ENCODE measurements around the gene CRB2. TPM values are rescaled to one million over a fixed set of nuclear protein-coding genes. Genes with fewer than 3 reads are reported as not detected.

The CRB2 gene
- total and polyA plus RNA-seq, 2 donors (not counting 1 experiment from before 2014, with no cell fraction given) = 1.4 to 2.4 TPM

- Histone ChIP-seq H3K27me3 (replicated peaks in 1 of 4; ENCODE audit: control extremely low read depth in 1 of 4, control insufficient read depth in 3 of 4, insufficient read depth in 4 of 4, low read length in 3 of 4) (no peaks in the 10 kb centered on the region), H3K4me2 (replicated peaks; ENCODE audit: low read depth, low read length, poor library complexity, severe bottlenecking) (no peak overlapping the region), H4K20me1 (ENCODE audit: control insufficient read depth, insufficient read depth, low read length, poor library complexity, severe bottlenecking) (no peaks in the 10 kb centered on the region), H3K79me2 (ENCODE audit: control insufficient read depth, insufficient read depth, low read length) (no peaks in the 10 kb centered on the region), H3K27ac (ENCODE audit: low read length in 2 of 2) (no peak overlapping the region), H2AFZ (ENCODE audit: insufficient read depth, low read depth, low read length, poor library complexity, severe bottlenecking) (no peak overlapping the region), H3K4me3 (ENCODE audit: control extremely low read depth in 1 of 5, extremely low read depth in 1 of 5, insufficient read depth in 1 of 5, low read depth in 2 of 5, low read length in 4 of 5) (no peak overlapping the region), H3K4me1 (ENCODE audit: control insufficient read depth in 2 of 2, insufficient read depth in 2 of 2, low read length in 2 of 2) (no peaks in the 10 kb centered on the region), H3K36me3 (replicated peaks in 1 of 2; ENCODE audit: control extremely low read depth in 1 of 2, control insufficient read depth in 1 of 2, extremely low read depth in 1 of 2, insufficient read depth in 2 of 2, low read length in 1 of 2) (peaks cover 0 to 12% of the 10 kb centered on the region in 2 experiments), H3K9me3 (ENCODE audit: control extremely low read depth in 1 of 3, control insufficient read depth in 2 of 3, insufficient read depth in 1 of 3, low read length in 2 of 3) (no peaks in the 10 kb centered on the region), H3K9ac (ENCODE audit: low read length) (no peak overlapping the region)
- CTCF ChIA-PET = no interaction called here
- 100% methylated on average over 4 of the region's 5 CpGs for WGBS (ENCODE audit: insufficient coverage)
- Mint-ChIP-seq H3K4me1 (no peaks in the 10 kb centered on the region), H3K27ac (no peak overlapping the region), H3K9me3 (ENCODE audit: insufficient read depth) (no peaks in the 10 kb centered on the region), H3K27me3 (no peaks in the 10 kb centered on the region), H3K4me3 (no peak overlapping the region)
- ATAC-seq (ENCODE audit: low read depth) (no peak), DNase-seq (no peak)
- intact Hi-C loops (cut with micrococcal nuclease) = no loop called here
- POLR2A ChIA-PET = no interaction called here
- no peak for TF ChIP-seq EZH2 (IDR thresholded peaks at IDR 0.05; ENCODE audit: borderline replicate concordance, insufficient read depth, low read depth, low read length, poor library complexity, severe bottlenecking)
- TF ChIP-seq, protein P1, sequence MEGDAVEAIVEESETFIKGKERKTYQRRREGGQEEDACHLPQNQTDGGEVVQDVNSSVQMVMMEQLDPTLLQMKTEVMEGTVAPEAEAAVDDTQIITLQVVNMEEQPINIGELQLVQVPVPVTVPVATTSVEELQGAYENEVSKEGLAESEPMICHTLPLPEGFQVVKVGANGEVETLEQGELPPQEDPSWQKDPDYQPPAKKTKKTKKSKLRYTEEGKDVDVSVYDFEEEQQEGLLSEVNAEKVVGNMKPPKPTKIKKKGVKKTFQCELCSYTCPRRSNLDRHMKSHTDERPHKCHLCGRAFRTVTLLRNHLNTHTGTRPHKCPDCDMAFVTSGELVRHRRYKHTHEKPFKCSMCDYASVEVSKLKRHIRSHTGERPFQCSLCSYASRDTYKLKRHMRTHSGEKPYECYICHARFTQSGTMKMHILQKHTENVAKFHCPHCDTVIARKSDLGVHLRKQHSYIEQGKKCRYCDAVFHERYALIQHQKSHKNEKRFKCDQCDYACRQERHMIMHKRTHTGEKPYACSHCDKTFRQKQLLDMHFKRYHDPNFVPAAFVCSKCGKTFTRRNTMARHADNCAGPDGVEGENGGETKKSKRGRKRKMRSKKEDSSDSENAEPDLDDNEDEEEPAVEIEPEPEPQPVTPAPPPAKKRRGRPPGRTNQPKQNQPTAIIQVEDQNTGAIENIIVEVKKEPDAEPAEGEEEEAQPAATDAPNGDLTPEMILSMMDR (IDR thresholded peaks at IDR 0.05) = no peak
These were observed 62.0 kb downstream of the CRB2 start for GRCh38 chr9:123418052-123418430.

GRCh38 chr9:123418506-123418905 is 62.5 kb downstream of the CRB2 start:
- H3K4me3 ChIP-seq (ENCODE audit: control extremely low read depth in 1 of 5, extremely low read depth in 1 of 5, insufficient read depth in 1 of 5, low read depth in 2 of 5, low read length in 4 of 5) = no peak overlapping the region
- Mint-ChIP-seq H3K9me3 (ENCODE audit: insufficient read depth) (no peaks in the 10 kb centered on the region), H3K4me1 (no peaks in the 10 kb centered on the region), H3K27me3 (no peaks in the 10 kb centered on the region), H3K4me3 (no peak overlapping the region), H3K27ac (no peak overlapping the region)
- no peaks in the 10 kb centered on the region for H3K4me1 ChIP-seq (ENCODE audit: control insufficient read depth in 2 of 2, insufficient read depth in 2 of 2, low read length in 2 of 2)
- no peaks in the 10 kb centered on the region for H3K9me3 ChIP-seq (ENCODE audit: control extremely low read depth in 1 of 3, control insufficient read depth in 2 of 3, insufficient read depth in 1 of 3, low read length in 2 of 3)
- WGBS (ENCODE audit: insufficient coverage) = 97% methylated on average over 10 of the region's 10 CpGs
- H3K9ac ChIP-seq (ENCODE audit: low read length) = no peak overlapping the region
- no peak for TF ChIP-seq EZH2 (IDR thresholded peaks at IDR 0.05; ENCODE audit: borderline replicate concordance, insufficient read depth, low read depth, low read length, poor library complexity, severe bottlenecking)
- TF ChIP-seq, protein P1 (IDR thresholded peaks at IDR 0.05) = no peak
- ChIA-PET CTCF (no interaction called here), POLR2A (no interaction called here)
- no peaks in the 10 kb centered on the region for H3K27me3 ChIP-seq (replicated peaks in 1 of 4; ENCODE audit: control extremely low read depth in 1 of 4, control insufficient read depth in 3 of 4, insufficient read depth in 4 of 4, low read length in 3 of 4)
- ATAC-seq (ENCODE audit: low read depth) = no peak
- H2AFZ ChIP-seq (ENCODE audit: insufficient read depth, low read depth, low read length, poor library complexity, severe bottlenecking) = no peak overlapping the region
- no peaks in the 10 kb centered on the region for H3K79me2 ChIP-seq (ENCODE audit: control insufficient read depth, insufficient read depth, low read length)
- no peak for DNase-seq
- no peak overlapping the region for H3K4me2 ChIP-seq (replicated peaks; ENCODE audit: low read depth, low read length, poor library complexity, severe bottlenecking)
- peaks cover 0 to 12% of the 10 kb centered on the region in 2 experiments for H3K36me3 ChIP-seq (replicated peaks in 1 of 2; ENCODE audit: control extremely low read depth in 1 of 2, control insufficient read depth in 1 of 2, extremely low read depth in 1 of 2, insufficient read depth in 2 of 2, low read length in 1 of 2)
- H4K20me1 ChIP-seq (ENCODE audit: control insufficient read depth, insufficient read depth, low read length, poor library complexity, severe bottlenecking) = no peaks in the 10 kb centered on the region
- intact Hi-C loops (cut with micrococcal nuclease) = no loop called here
- H3K27ac ChIP-seq (ENCODE audit: low read length in 2 of 2) = no peak overlapping the region
